ENCODE measurements around the gene HTT.

DNA sequence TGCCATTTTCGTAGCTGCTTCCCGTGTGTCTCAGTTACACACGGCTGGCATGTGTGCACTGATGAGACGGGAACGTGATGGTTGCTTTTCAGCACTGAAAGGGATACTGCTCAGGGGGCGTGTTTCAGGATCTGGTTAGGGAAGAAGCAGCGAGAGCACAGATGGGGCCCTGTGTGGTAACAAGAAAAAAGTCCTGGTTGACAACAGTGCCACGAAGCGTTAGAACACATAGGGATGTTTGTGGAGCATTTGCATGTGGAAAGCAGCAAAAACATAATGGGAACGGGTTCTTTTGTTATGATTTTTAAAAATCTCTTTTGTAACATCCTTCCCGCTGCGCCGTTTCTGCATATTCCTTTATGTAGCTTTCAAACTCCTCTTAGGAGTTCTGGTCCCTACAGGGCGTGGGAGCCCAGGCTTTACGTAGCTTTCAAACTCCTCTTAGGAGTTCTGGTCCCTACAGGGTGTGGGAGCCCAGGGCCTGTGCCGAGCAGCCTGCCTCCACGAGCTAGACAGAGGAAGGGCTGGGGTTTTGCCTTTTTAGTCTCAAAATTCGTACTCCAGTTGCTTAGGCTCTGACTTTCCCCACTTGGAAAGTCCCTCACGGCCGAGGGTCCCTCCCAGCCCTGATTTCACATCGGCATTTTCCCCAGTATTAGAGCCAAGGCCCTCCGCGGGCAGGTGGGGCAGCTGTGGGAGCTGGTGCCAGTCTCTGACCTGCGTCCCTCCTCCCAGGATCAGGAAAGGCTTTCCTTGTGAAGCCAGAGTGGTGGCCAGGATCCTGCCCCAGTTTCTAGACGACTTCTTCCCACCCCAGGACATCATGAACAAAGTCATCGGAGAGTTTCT lies 163.5 kb downstream of the HTT start:
- TF ChIP-seq, protein P1, sequence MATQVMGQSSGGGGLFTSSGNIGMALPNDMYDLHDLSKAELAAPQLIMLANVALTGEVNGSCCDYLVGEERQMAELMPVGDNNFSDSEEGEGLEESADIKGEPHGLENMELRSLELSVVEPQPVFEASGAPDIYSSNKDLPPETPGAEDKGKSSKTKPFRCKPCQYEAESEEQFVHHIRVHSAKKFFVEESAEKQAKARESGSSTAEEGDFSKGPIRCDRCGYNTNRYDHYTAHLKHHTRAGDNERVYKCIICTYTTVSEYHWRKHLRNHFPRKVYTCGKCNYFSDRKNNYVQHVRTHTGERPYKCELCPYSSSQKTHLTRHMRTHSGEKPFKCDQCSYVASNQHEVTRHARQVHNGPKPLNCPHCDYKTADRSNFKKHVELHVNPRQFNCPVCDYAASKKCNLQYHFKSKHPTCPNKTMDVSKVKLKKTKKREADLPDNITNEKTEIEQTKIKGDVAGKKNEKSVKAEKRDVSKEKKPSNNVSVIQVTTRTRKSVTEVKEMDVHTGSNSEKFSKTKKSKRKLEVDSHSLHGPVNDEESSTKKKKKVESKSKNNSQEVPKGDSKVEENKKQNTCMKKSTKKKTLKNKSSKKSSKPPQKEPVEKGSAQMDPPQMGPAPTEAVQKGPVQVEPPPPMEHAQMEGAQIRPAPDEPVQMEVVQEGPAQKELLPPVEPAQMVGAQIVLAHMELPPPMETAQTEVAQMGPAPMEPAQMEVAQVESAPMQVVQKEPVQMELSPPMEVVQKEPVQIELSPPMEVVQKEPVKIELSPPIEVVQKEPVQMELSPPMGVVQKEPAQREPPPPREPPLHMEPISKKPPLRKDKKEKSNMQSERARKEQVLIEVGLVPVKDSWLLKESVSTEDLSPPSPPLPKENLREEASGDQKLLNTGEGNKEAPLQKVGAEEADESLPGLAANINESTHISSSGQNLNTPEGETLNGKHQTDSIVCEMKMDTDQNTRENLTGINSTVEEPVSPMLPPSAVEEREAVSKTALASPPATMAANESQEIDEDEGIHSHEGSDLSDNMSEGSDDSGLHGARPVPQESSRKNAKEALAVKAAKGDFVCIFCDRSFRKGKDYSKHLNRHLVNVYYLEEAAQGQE (IDR thresholded peaks at IDR 0.05; ENCODE audit: low read depth, low read length), result no peak
- TF ChIP-seq POU2F2 (IDR thresholded peaks at IDR 0.05; ENCODE audit: borderline replicate concordance, low read depth, low read length), result no peak
- TF ChIP-seq, protein P2, sequence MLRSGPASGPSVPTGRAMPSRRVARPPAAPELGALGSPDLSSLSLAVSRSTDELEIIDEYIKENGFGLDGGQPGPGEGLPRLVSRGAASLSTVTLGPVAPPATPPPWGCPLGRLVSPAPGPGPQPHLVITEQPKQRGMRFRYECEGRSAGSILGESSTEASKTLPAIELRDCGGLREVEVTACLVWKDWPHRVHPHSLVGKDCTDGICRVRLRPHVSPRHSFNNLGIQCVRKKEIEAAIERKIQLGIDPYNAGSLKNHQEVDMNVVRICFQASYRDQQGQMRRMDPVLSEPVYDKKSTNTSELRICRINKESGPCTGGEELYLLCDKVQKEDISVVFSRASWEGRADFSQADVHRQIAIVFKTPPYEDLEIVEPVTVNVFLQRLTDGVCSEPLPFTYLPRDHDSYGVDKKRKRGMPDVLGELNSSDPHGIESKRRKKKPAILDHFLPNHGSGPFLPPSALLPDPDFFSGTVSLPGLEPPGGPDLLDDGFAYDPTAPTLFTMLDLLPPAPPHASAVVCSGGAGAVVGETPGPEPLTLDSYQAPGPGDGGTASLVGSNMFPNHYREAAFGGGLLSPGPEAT (IDR thresholded peaks at IDR 0.05; ENCODE audit: low read depth), result no peak
- no peak for TF ChIP-seq DPF2 (IDR thresholded peaks at IDR 0.05)
- TF ChIP-seq POLR2AphosphoS5 (IDR thresholded peaks at IDR 0.05; ENCODE audit: low read length), result no peak
- TF ChIP-seq, protein P3, sequence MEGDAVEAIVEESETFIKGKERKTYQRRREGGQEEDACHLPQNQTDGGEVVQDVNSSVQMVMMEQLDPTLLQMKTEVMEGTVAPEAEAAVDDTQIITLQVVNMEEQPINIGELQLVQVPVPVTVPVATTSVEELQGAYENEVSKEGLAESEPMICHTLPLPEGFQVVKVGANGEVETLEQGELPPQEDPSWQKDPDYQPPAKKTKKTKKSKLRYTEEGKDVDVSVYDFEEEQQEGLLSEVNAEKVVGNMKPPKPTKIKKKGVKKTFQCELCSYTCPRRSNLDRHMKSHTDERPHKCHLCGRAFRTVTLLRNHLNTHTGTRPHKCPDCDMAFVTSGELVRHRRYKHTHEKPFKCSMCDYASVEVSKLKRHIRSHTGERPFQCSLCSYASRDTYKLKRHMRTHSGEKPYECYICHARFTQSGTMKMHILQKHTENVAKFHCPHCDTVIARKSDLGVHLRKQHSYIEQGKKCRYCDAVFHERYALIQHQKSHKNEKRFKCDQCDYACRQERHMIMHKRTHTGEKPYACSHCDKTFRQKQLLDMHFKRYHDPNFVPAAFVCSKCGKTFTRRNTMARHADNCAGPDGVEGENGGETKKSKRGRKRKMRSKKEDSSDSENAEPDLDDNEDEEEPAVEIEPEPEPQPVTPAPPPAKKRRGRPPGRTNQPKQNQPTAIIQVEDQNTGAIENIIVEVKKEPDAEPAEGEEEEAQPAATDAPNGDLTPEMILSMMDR (IDR thresholded peaks at IDR 0.05 in 2 of 3, conservative IDR thresholded peaks at IDR 0.05 in 1 of 3; ENCODE audit: control insufficient read depth in 2 of 3, extremely low read depth in 1 of 3, insufficient read depth in 1 of 3, low read depth in 3 of 3, low read length in 3 of 3), result no peak
- TF ChIP-seq CEBPB (IDR thresholded peaks at IDR 0.05; ENCODE audit: borderline replicate concordance in 1 of 2, low read depth in 2 of 2, low read length in 2 of 2), result no peak
- TF ChIP-seq ZNF274 (IDR thresholded peaks at IDR 0.05; ENCODE audit: insufficient read depth, insufficient read length), result no peak
- no peak for TF ChIP-seq POLR2A (IDR thresholded peaks at IDR 0.05; ENCODE audit: low read depth, low read length)
- TF ChIP-seq SRF (IDR thresholded peaks at IDR 0.05; ENCODE audit: low read depth in 2 of 2, low read length in 2 of 2), result no peak
- no peak for TF ChIP-seq FOXM1 (IDR thresholded peaks at IDR 0.05; ENCODE audit: low read depth, low read length)
- no peak for TF ChIP-seq CREB1 (IDR thresholded peaks at IDR 0.05; ENCODE audit: low read depth)
- TF ChIP-seq RAD51 (IDR thresholded peaks at IDR 0.05), result no peak
- TF ChIP-seq, protein P4, sequence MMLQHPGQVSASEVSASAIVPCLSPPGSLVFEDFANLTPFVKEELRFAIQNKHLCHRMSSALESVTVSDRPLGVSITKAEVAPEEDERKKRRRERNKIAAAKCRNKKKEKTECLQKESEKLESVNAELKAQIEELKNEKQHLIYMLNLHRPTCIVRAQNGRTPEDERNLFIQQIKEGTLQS (IDR thresholded peaks at IDR 0.05; ENCODE audit: borderline replicate concordance, extremely low read depth, low read depth, low read length), result no peak

Data from GM12878 (cell line).